SU-DHL-6 (cell line): ENCODE data around the gene HBA1.

Experiments
- H2AFZ ChIP-seq: fragments of 200-600 bp; sonication (generic); 2 replicates; pipeline ENCODE4 v1.6.1; 2014; ENCODE audit warnings: low read depth, mild to moderate bottlenecking, moderate library complexity, mixed read lengths, antibody characterized with exemption, low read length; ENCODE audit not compliant: severe bottlenecking
- H3F3A ChIP-seq: fragments of 200-600 bp; shearing (Covaris generic); 2 replicates; pipeline ENCODE4 v1.6.0; 2016; ENCODE audit warnings: antibody characterized with exemption, mild to moderate bottlenecking; ENCODE audit not compliant: insufficient read depth
- H3K27ac ChIP-seq: fragments of 200-600 bp; sonication (generic); 2 replicates; pipeline ENCODE4 v1.5.1; 2016; ENCODE audit warnings: low read depth, mild to moderate bottlenecking, low read length, moderate library complexity, mixed read lengths
- H3K27me3 ChIP-seq: fragments of 200-600 bp; sonication (generic), shearing (Covaris generic); 2 replicates; pipeline ENCODE4 v1.6.0; 2014; ENCODE audit warnings: mild to moderate bottlenecking, low read length
- H3K36me3 ChIP-seq: fragments of 200-600 bp; sonication (generic); 2 replicates; pipeline ENCODE4 v1.6.1; 2014; ENCODE audit warnings: mild to moderate bottlenecking, low read length, mixed read lengths
- H3K4me2 ChIP-seq: fragments of 300-600, 200-600 bp; shearing (Covaris generic), sonication (generic); 2 replicates; pipeline ENCODE4 v1.6.0; 2014; ENCODE audit warnings: low read length, low read depth, mild to moderate bottlenecking; ENCODE audit not compliant: poor library complexity, severe bottlenecking
- H3K4me3 ChIP-seq: fragments of 200-600 bp; sonication (generic); 2 replicates; pipeline ENCODE4 v1.5.1; 2014; ENCODE audit warnings: antibody characterized with exemption, low read length, mild to moderate bottlenecking, mixed read lengths; ENCODE audit not compliant: insufficient read depth, poor library complexity, severe bottlenecking
- H3K79me2 ChIP-seq: fragments of 200-600 bp; sonication (generic); 2 replicates; pipeline ENCODE4 v1.6.1; 2014; ENCODE audit warnings: mild to moderate bottlenecking, low read length, moderate library complexity; ENCODE audit not compliant: insufficient read depth
- H3K9ac ChIP-seq: fragments of 200-600 bp; sonication (generic); 2 replicates; pipeline ENCODE4 v1.7.0; 2014; ENCODE audit warnings: mild to moderate bottlenecking, low read length
- H3K9me2 ChIP-seq: fragments of 200-600 bp; sonication (generic); replicated peaks from 2 replicates; pipeline ENCODE4 v1.6.1; 2014; ENCODE audit warnings: low read length; ENCODE audit not compliant: insufficient read depth
- H3K9me3 ChIP-seq: fragments of 200-600 bp; sonication (generic); 2 replicates; pipeline ENCODE4 v1.6.1; 2014; ENCODE audit warnings: low read length, mixed read lengths; ENCODE audit not compliant: insufficient read depth
- H4K20me1 ChIP-seq: fragments of 200-600 bp; sonication (generic); 2 replicates; pipeline ENCODE4 v1.6.1; 2014; ENCODE audit warnings: low read depth, mild to moderate bottlenecking, antibody characterized with exemption, low read length, moderate library complexity, mixed read lengths
- CTCF ChIP-seq: fragments of 200-600 bp; sonication (generic); IDR thresholded peaks from one replicate; pipeline ENCODE4 v1.5.1; 2017; ENCODE audit warnings: antibody characterized with exemption, mild to moderate bottlenecking, low read length, moderate library complexity; ENCODE audit not compliant: insufficient read depth, poor library complexity, severe bottlenecking
- EZH2phosphoT487 ChIP-seq: fragments of 200-600 bp; sonication (generic), shearing (Covaris generic); conservative IDR thresholded peaks from 2 replicates; pipeline ENCODE4 v1.6.1; 2018; ENCODE audit warnings: mild to moderate bottlenecking, antibody characterized with exemption, low read length, moderate library complexity, mixed read lengths

The HBA1 gene

GRCh38 chr16:164827-165538, 11.5 kb upstream of the HBA1 start:
- Histone ChIP-seq H3K9me3 (no peaks in the 10 kb centered on the region), H3K9ac (no peak overlapping the region), H3K79me2 (no peaks in the 10 kb centered on the region), H3K27ac (no peak overlapping the region), H3K4me3 (no peak overlapping the region), H2AFZ (no peak overlapping the region), H3K36me3 (no peaks in the 10 kb centered on the region), H4K20me1 (no peaks in the 10 kb centered on the region), H3F3A (no peaks in the 10 kb centered on the region), H3K4me2 (no peak overlapping the region), H3K9me2 (no peaks in the 10 kb centered on the region), H3K27me3 (no peaks in the 10 kb centered on the region)
- TF ChIP-seq CTCF (no peak), EZH2phosphoT487 (no peak)

GRCh38 chr16:165539-166374, 10.7 kb upstream of the HBA1 start, which contains the start of gene HBM:
TSS of gene HBM (plus strand) at chr16:165978. CDS start at chr16:165998, 20 bp downstream.
- Histone ChIP-seq H3K4me2 (no peak within 1 kb of the TSS), H3K9me3 (no peaks in the 10 kb centered on the region), H3K36me3 (no peaks in the 10 kb centered on the region), H3K9me2 (no peaks in the 10 kb centered on the region), H4K20me1 (no peaks in the 10 kb centered on the region), H3K4me3 (no peak within 1 kb of the TSS), H3K9ac (no peak within 1 kb of the TSS), H3K27me3 (no peaks in the 10 kb centered on the region), H2AFZ (no peak within 1 kb of the TSS), H3K27ac (no peak within 1 kb of the TSS), H3F3A (no peaks in the 10 kb centered on the region), H3K79me2 (no peaks in the 10 kb centered on the region)
- TF ChIP-seq EZH2phosphoT487 (no peak), CTCF (no peak)

- Histone ChIP-seq H3K36me3 (no peaks in the 10 kb centered on the region), H3F3A (no peaks in the 10 kb centered on the region), H4K20me1 (no peaks in the 10 kb centered on the region), H3K4me3 (no peak overlapping the region), H3K9me2 (no peaks in the 10 kb centered on the region), H3K4me2 (no peak overlapping the region), H3K79me2 (no peaks in the 10 kb centered on the region), H3K27me3 (no peaks in the 10 kb centered on the region), H2AFZ (no peak overlapping the region), H3K27ac (no peak overlapping the region), H3K9ac (no peak overlapping the region), H3K9me3 (no peaks in the 10 kb centered on the region)
- TF ChIP-seq EZH2phosphoT487 (no peak), CTCF (no peak)
Measured at GRCh38 chr16:166375-167121, 9.9 kb upstream of the HBA1 start.
